Measurements from ENCODE around the gene XPR1.

XPR1 gene

GRCh38 chr1:180598333-180598974, 33.4 kb upstream of the XPR1 start:
- Histone ChIP-seq H3K9me3 (ENCODE audit: control insufficient read depth in 5 of 5, low read length in 5 of 5) (no peaks in the 10 kb centered on the region), H3K27me3 (ENCODE audit: control insufficient read depth in 5 of 5, insufficient read depth in 4 of 5, low read length in 5 of 5) (no peaks in the 10 kb centered on the region), H3K4me3 (ENCODE audit: low read depth in 1 of 5, low read length in 5 of 5) (no peak overlapping the region), H3K27ac (ENCODE audit: low read depth, low read length) (no peak overlapping the region), H3K4me1 (ENCODE audit: control insufficient read depth in 5 of 5, insufficient read depth in 5 of 5, low read length in 5 of 5) (peaks cover 0 to 7% (median 0%) of the 10 kb centered on the region in 5 donors), H3K36me3 (ENCODE audit: control insufficient read depth in 5 of 5, insufficient read depth in 5 of 5, low read length in 5 of 5) (no peaks in the 10 kb centered on the region), H3K9ac (ENCODE audit: low read length in 5 of 5) (no peak overlapping the region)

GRCh38 chr1:180600343-180600742, 31.5 kb upstream of the XPR1 start:
- Histone ChIP-seq H3K27ac (ENCODE audit: low read depth, low read length) (no peak overlapping the region), H3K27me3 (ENCODE audit: control insufficient read depth in 5 of 5, insufficient read depth in 4 of 5, low read length in 5 of 5) (no peaks in the 10 kb centered on the region), H3K4me1 (ENCODE audit: control insufficient read depth in 5 of 5, insufficient read depth in 5 of 5, low read length in 5 of 5) (peaks cover 0 to 7% (median 0%) of the 10 kb centered on the region in 5 donors), H3K9me3 (ENCODE audit: control insufficient read depth in 5 of 5, low read length in 5 of 5) (no peaks in the 10 kb centered on the region), H3K4me3 (ENCODE audit: low read depth in 1 of 5, low read length in 5 of 5) (no peak overlapping the region), H3K36me3 (ENCODE audit: control insufficient read depth in 5 of 5, insufficient read depth in 5 of 5, low read length in 5 of 5) (no peaks in the 10 kb centered on the region), H3K9ac (ENCODE audit: low read length in 5 of 5) (no peak overlapping the region)

- Histone ChIP-seq H3K9me3 (ENCODE audit: control insufficient read depth in 5 of 5, low read length in 5 of 5) (no peaks in the 10 kb centered on the region), H3K4me3 (ENCODE audit: low read depth in 1 of 5, low read length in 5 of 5) (no peak overlapping the region), H3K4me1 (ENCODE audit: control insufficient read depth in 5 of 5, insufficient read depth in 5 of 5, low read length in 5 of 5) (peaks cover 0 to 7% (median 0%) of the 10 kb centered on the region in 5 donors), H3K27me3 (ENCODE audit: control insufficient read depth in 5 of 5, insufficient read depth in 4 of 5, low read length in 5 of 5) (no peaks in the 10 kb centered on the region), H3K9ac (ENCODE audit: low read length in 5 of 5) (no peak overlapping the region), H3K36me3 (ENCODE audit: control insufficient read depth in 5 of 5, insufficient read depth in 5 of 5, low read length in 5 of 5) (no peaks in the 10 kb centered on the region), H3K27ac (ENCODE audit: low read depth, low read length) (no peak overlapping the region)
These were observed 30.3 kb upstream of the XPR1 start for GRCh38 chr1:180601512-180601911.

GRCh38 chr1:180603223-180603849, 28.5 kb upstream of the XPR1 start:
- H3K27ac ChIP-seq (ENCODE audit: low read depth, low read length) = no peak overlapping the region
- no peaks in the 10 kb centered on the region for H3K9me3 ChIP-seq (ENCODE audit: control insufficient read depth in 5 of 5, low read length in 5 of 5)
- no peak overlapping the region for H3K4me3 ChIP-seq (ENCODE audit: low read depth in 1 of 5, low read length in 5 of 5)
- no peaks in the 10 kb centered on the region for H3K36me3 ChIP-seq (ENCODE audit: control insufficient read depth in 5 of 5, insufficient read depth in 5 of 5, low read length in 5 of 5)
- H3K9ac ChIP-seq (ENCODE audit: low read length in 5 of 5) = no peak overlapping the region
- peaks cover 0 to 7% (median 0%) of the 10 kb centered on the region in 5 donors for H3K4me1 ChIP-seq (ENCODE audit: control insufficient read depth in 5 of 5, insufficient read depth in 5 of 5, low read length in 5 of 5)
- H3K27me3 ChIP-seq (ENCODE audit: control insufficient read depth in 5 of 5, insufficient read depth in 4 of 5, low read length in 5 of 5) = no peaks in the 10 kb centered on the region

- Histone ChIP-seq H3K9me3 (ENCODE audit: control insufficient read depth in 5 of 5, low read length in 5 of 5) (no peaks in the 10 kb centered on the region), H3K36me3 (ENCODE audit: control insufficient read depth in 5 of 5, insufficient read depth in 5 of 5, low read length in 5 of 5) (no peaks in the 10 kb centered on the region), H3K4me1 (ENCODE audit: control insufficient read depth in 5 of 5, insufficient read depth in 5 of 5, low read length in 5 of 5) (peaks cover 0 to 7% (median 0%) of the 10 kb centered on the region in 5 donors), H3K27ac (ENCODE audit: low read depth, low read length) (no peak overlapping the region), H3K9ac (ENCODE audit: low read length in 5 of 5) (no peak overlapping the region), H3K27me3 (ENCODE audit: control insufficient read depth in 5 of 5, insufficient read depth in 4 of 5, low read length in 5 of 5) (no peaks in the 10 kb centered on the region), H3K4me3 (ENCODE audit: low read depth in 1 of 5, low read length in 5 of 5) (no peak overlapping the region)
These were observed 28.0 kb upstream of the XPR1 start for GRCh38 chr1:180603850-180604226.

GRCh38 chr1:180606155-180606554, 25.7 kb upstream of the XPR1 start:
- H3K27me3 ChIP-seq (ENCODE audit: control insufficient read depth in 5 of 5, insufficient read depth in 4 of 5, low read length in 5 of 5) = no peaks in the 10 kb centered on the region
- no peak overlapping the region for H3K9ac ChIP-seq (ENCODE audit: low read length in 5 of 5)
- H3K36me3 ChIP-seq (ENCODE audit: control insufficient read depth in 5 of 5, insufficient read depth in 5 of 5, low read length in 5 of 5) = no peaks in the 10 kb centered on the region
- H3K4me1 ChIP-seq (ENCODE audit: control insufficient read depth in 5 of 5, insufficient read depth in 5 of 5, low read length in 5 of 5) = peaks cover 0 to 8% (median 4%) of the 10 kb centered on the region in 5 donors
- no peaks in the 10 kb centered on the region for H3K9me3 ChIP-seq (ENCODE audit: control insufficient read depth in 5 of 5, low read length in 5 of 5)
- no peak overlapping the region for H3K27ac ChIP-seq (ENCODE audit: low read depth, low read length)
- H3K4me3 ChIP-seq (ENCODE audit: low read depth in 1 of 5, low read length in 5 of 5) = no peak overlapping the region

GRCh38 chr1:180609643-180610555, 21.9 kb upstream of the XPR1 start:
- Histone ChIP-seq H3K27me3 (ENCODE audit: control insufficient read depth in 5 of 5, insufficient read depth in 4 of 5, low read length in 5 of 5) (no peaks in the 10 kb centered on the region), H3K4me1 (ENCODE audit: control insufficient read depth in 5 of 5, insufficient read depth in 5 of 5, low read length in 5 of 5) (peaks cover 0 to 6% (median 0%) of the 10 kb centered on the region in 5 donors), H3K36me3 (ENCODE audit: control insufficient read depth in 5 of 5, insufficient read depth in 5 of 5, low read length in 5 of 5) (no peaks in the 10 kb centered on the region), H3K9ac (ENCODE audit: low read length in 5 of 5) (no peak overlapping the region), H3K9me3 (ENCODE audit: control insufficient read depth in 5 of 5, low read length in 5 of 5) (no peaks in the 10 kb centered on the region), H3K27ac (ENCODE audit: low read depth, low read length) (no peak overlapping the region), H3K4me3 (ENCODE audit: low read depth in 1 of 5, low read length in 5 of 5) (no peak overlapping the region)

GRCh38 chr1:180610556-180611015, 21.2 kb upstream of the XPR1 start:
- H3K27me3 ChIP-seq (ENCODE audit: control insufficient read depth in 5 of 5, insufficient read depth in 4 of 5, low read length in 5 of 5) = no peaks in the 10 kb centered on the region
- no peak overlapping the region for H3K4me3 ChIP-seq (ENCODE audit: low read depth in 1 of 5, low read length in 5 of 5)
- H3K9ac ChIP-seq (ENCODE audit: low read length in 5 of 5) = no peak overlapping the region
- no peaks in the 10 kb centered on the region for H3K36me3 ChIP-seq (ENCODE audit: control insufficient read depth in 5 of 5, insufficient read depth in 5 of 5, low read length in 5 of 5)
- no peaks in the 10 kb centered on the region for H3K9me3 ChIP-seq (ENCODE audit: control insufficient read depth in 5 of 5, low read length in 5 of 5)
- no peak overlapping the region for H3K27ac ChIP-seq (ENCODE audit: low read depth, low read length)
- H3K4me1 ChIP-seq (ENCODE audit: control insufficient read depth in 5 of 5, insufficient read depth in 5 of 5, low read length in 5 of 5) = peaks cover 0 to 6% (median 0%) of the 10 kb centered on the region in 5 donors

GRCh38 chr1:180611016-180611930, 20.5 kb upstream of the XPR1 start:
- Histone ChIP-seq H3K4me3 (ENCODE audit: low read depth in 1 of 5, low read length in 5 of 5) (no peak overlapping the region), H3K27me3 (ENCODE audit: control insufficient read depth in 5 of 5, insufficient read depth in 4 of 5, low read length in 5 of 5) (no peaks in the 10 kb centered on the region), H3K27ac (ENCODE audit: low read depth, low read length) (peak overlapping the region; percentile 20), H3K36me3 (ENCODE audit: control insufficient read depth in 5 of 5, insufficient read depth in 5 of 5, low read length in 5 of 5) (no peaks in the 10 kb centered on the region), H3K9ac (ENCODE audit: low read length in 5 of 5) (no peak overlapping the region), H3K4me1 (ENCODE audit: control insufficient read depth in 5 of 5, insufficient read depth in 5 of 5, low read length in 5 of 5) (peaks cover 0 to 6% (median 0%) of the 10 kb centered on the region in 5 donors), H3K9me3 (ENCODE audit: control insufficient read depth in 5 of 5, low read length in 5 of 5) (no peaks in the 10 kb centered on the region)

All from subcutaneous abdominal adipose tissue (tissue), 5 donors.